GM18867 (cell line): Measurements from ENCODE around the gene GNAI2.

Experiments
- ATAC-seq: cut with Tn5 transposase; IDR thresholded peaks from one replicate; pipeline ENCODE4 v1.9.1; 2021; ENCODE audit warnings: mild to moderate bottlenecking, moderate library complexity; ENCODE audit not compliant: unreplicated experiment

GNAI2 gene

GRCh38 chr3:50235716-50236483, at the start of gene GNAI2:
Gene GNAI2, plus strand, starts transcription at chr3:50236204. Its CDS starts 132 bp downstream, at chr3:50236336.
- peak; percentile 88 for ATAC-seq

GRCh38 chr3:50187750-50188149, 48.3 kb upstream of the GNAI2 start:
- no peak for ATAC-seq

- peak; percentile 45 for ATAC-seq
Measured at GRCh38 chr3:50189274-50189673, 46.7 kb upstream of the GNAI2 start.

- ATAC-seq, result no peak
Measured at GRCh38 chr3:50189989-50190388, 46.0 kb upstream of the GNAI2 start.

GRCh38 chr3:50190936-50191660, 44.9 kb upstream of the GNAI2 start, which contains the start of gene GNAT1:
Gene GNAT1, plus strand, starts transcription at chr3:50191610. Its CDS starts 116 bp downstream, at chr3:50191726.
- no peak for ATAC-seq

GRCh38 chr3:50192124-50192523, 43.9 kb upstream of the GNAI2 start:
- no peak for ATAC-seq

- no peak for ATAC-seq
Measured at GRCh38 chr3:50192689-50193141, 43.3 kb upstream of the GNAI2 start.

- ATAC-seq, result no peak
Measured at GRCh38 chr3:50193286-50193685, 42.7 kb upstream of the GNAI2 start.

- no peak for ATAC-seq
Measured at GRCh38 chr3:50193746-50194127, 42.3 kb upstream of the GNAI2 start.

GRCh38 chr3:50194128-50194902, 41.7 kb upstream of the GNAI2 start:
- ATAC-seq, result no peak

- ATAC-seq, result no peak
Measured at GRCh38 chr3:50194903-50195500, 41.0 kb upstream of the GNAI2 start.

GRCh38 chr3:50195501-50196252, 40.3 kb upstream of the GNAI2 start:
- ATAC-seq, result no peak

- no peak for ATAC-seq
Measured at GRCh38 chr3:50196253-50196801, 39.7 kb upstream of the GNAI2 start.

- no peak for ATAC-seq
Measured at GRCh38 chr3:50201573-50202315, 34.3 kb upstream of the GNAI2 start.

- ATAC-seq, result no peak
Measured at GRCh38 chr3:50202353-50203112, 33.5 kb upstream of the GNAI2 start.

GRCh38 chr3:50203113-50203808, 32.7 kb upstream of the GNAI2 start:
- no peak for ATAC-seq

GRCh38 chr3:50203809-50204803, 31.9 kb upstream of the GNAI2 start:
- no peak for ATAC-seq
